ENCODE results near the gene E2F3.
"Not testable (repeated sequence)": the region's sequence is repeated elsewhere in the genome, so short reads cannot be mapped to it uniquely, and the experiment has no call there.

Gene E2F3

GRCh38 chr6:20511852-20512251 is 110.2 kb downstream of the E2F3 start:
- Mint-ChIP-seq H3K4me3 (no peak overlapping the region), H3K36me3 (ENCODE audit: low read depth) (no peaks in the 10 kb centered on the region), H3K4me1 (ENCODE audit: low read depth) (no peaks in the 10 kb centered on the region), H3K9me3 (no peaks in the 10 kb centered on the region), H3K27me3 (no peaks in the 10 kb centered on the region), H3K27ac (no peak overlapping the region)
- intact Hi-C loops (cut with micrococcal nuclease) = no loop called here

GRCh38 chr6:20525208-20525607 is 123.5 kb downstream of the E2F3 start:
- H3K4me3 Mint-ChIP-seq; H3K36me3 Mint-ChIP-seq (ENCODE audit: low read depth); H3K27me3 Mint-ChIP-seq; H3K4me1 Mint-ChIP-seq (ENCODE audit: low read depth); H3K9me3 Mint-ChIP-seq; H3K27ac Mint-ChIP-seq: not testable (repeated sequence)
- intact Hi-C loops (cut with micrococcal nuclease) = loop anchor here (5.0 kb wide), 1 partner anchor 433 kb away; no protein-coding TSS in a partner anchor

- H3K9me3 Mint-ChIP-seq; H3K36me3 Mint-ChIP-seq (ENCODE audit: low read depth); H3K27me3 Mint-ChIP-seq; H3K4me3 Mint-ChIP-seq: not testable (repeated sequence)
- Mint-ChIP-seq H3K4me1 (ENCODE audit: low read depth) (peaks cover 20% of the 10 kb centered on the region), H3K27ac (peak overlapping the region; percentile 37)
- intact Hi-C loops (cut with micrococcal nuclease) = loop anchor here (1.0 to 5.0 kb wide), 3 partner anchors 124 to 437 kb away; no protein-coding TSS in a partner anchor
Observed at GRCh38 chr6:20529086-20529448, 127.4 kb downstream of the E2F3 start.

- peaks cover 33% of the 10 kb centered on the region for H3K36me3 Mint-ChIP-seq (ENCODE audit: low read depth)
- intact Hi-C loops (cut with micrococcal nuclease) = loop anchor here (10.0 kb wide), 1 partner anchor 318 kb away; the partner anchor contains the start of gene MBOAT1
- no peak overlapping the region for H3K4me3 Mint-ChIP-seq
- peaks cover 40% of the 10 kb centered on the region for H3K4me1 Mint-ChIP-seq (ENCODE audit: low read depth)
- no peaks in the 10 kb centered on the region for H3K27me3 Mint-ChIP-seq
- peak overlapping the region; percentile 94 for H3K27ac Mint-ChIP-seq
- H3K9me3 Mint-ChIP-seq = no peaks in the 10 kb centered on the region
Observed at GRCh38 chr6:20532881-20533280, 131.2 kb downstream of the E2F3 start.

- H3K9me3 Mint-ChIP-seq = no peaks in the 10 kb centered on the region
- peak overlapping the region; percentile 94 for H3K27ac Mint-ChIP-seq
- peaks cover 36% of the 10 kb centered on the region for H3K4me1 Mint-ChIP-seq (ENCODE audit: low read depth)
Observed at GRCh38 chr6:20533746-20534294, 132.1 kb downstream of the E2F3 start.

GRCh38 chr6:20534295-20535262 is 132.9 kb downstream of the E2F3 start, which contains the start of gene CDKAL1:
CDKAL1 (plus strand) TSS chr6:20534457; CDS start chr6:20546351, 11,894 bp downstream.
- Mint-ChIP-seq H3K4me3 (peak within 1 kb of the TSS; percentile 92), H3K27ac (peak within 1 kb of the TSS; percentile 94), H3K27me3 (no peaks in the 10 kb centered on the region), H3K4me1 (ENCODE audit: low read depth) (peaks cover 36% of the 10 kb centered on the region), H3K9me3 (no peaks in the 10 kb centered on the region), H3K36me3 (ENCODE audit: low read depth) (peaks cover 38% of the 10 kb centered on the region)
- intact Hi-C loops (cut with micrococcal nuclease) = loop anchor here (2.0 to 10.0 kb wide), 2 partner anchors 132 to 320 kb away; partner anchors contain the start of gene MBOAT1

More at GRCh38 chr6:20533746-20534294, 132.1 kb downstream of the E2F3 start:
- peaks cover 37% of the 10 kb centered on the region for H3K36me3 Mint-ChIP-seq (ENCODE audit: low read depth)
- H3K4me3 Mint-ChIP-seq = peak overlapping the region; percentile 40
- intact Hi-C loops (cut with micrococcal nuclease) = loop anchor here (2.0 to 10.0 kb wide), 2 partner anchors 131 to 319 kb away; partner anchors contain the start of gene MBOAT1
- no peaks in the 10 kb centered on the region for H3K27me3 Mint-ChIP-seq

- Mint-ChIP-seq H3K36me3 (ENCODE audit: low read depth) (peaks cover 62% of the 10 kb centered on the region), H3K4me1 (ENCODE audit: low read depth) (peaks cover 40% of the 10 kb centered on the region), H3K27ac (no peak overlapping the region)
Observed at GRCh38 chr6:20538131-20538662, 136.5 kb downstream of the E2F3 start.

GRCh38 chr6:20538907-20539306 is 137.2 kb downstream of the E2F3 start:
- Mint-ChIP-seq H3K36me3 (ENCODE audit: low read depth) (peaks cover 62% of the 10 kb centered on the region), H3K4me3 (no peak overlapping the region)
- intact Hi-C loops (cut with micrococcal nuclease) = loop anchor here (10.0 kb wide), 1 partner anchor 324 kb away; the partner anchor contains the start of gene MBOAT1

More at GRCh38 chr6:20538131-20538662, 136.5 kb downstream of the E2F3 start:
- Mint-ChIP-seq H3K9me3 (no peaks in the 10 kb centered on the region), H3K27me3 (no peaks in the 10 kb centered on the region), H3K4me3 (no peak overlapping the region)
- intact Hi-C loops (cut with micrococcal nuclease) = loop anchor here (10.0 kb wide), 1 partner anchor 323 kb away; the partner anchor contains the start of gene MBOAT1

GRCh38 chr6:20539387-20539786 is 137.7 kb downstream of the E2F3 start:
- Mint-ChIP-seq H3K27me3 (no peaks in the 10 kb centered on the region), H3K4me3 (no peak overlapping the region), H3K4me1 (ENCODE audit: low read depth) (peaks cover 39% of the 10 kb centered on the region), H3K9me3 (no peaks in the 10 kb centered on the region), H3K27ac (no peak overlapping the region), H3K36me3 (ENCODE audit: low read depth) (peaks cover 59% of the 10 kb centered on the region)
- intact Hi-C loops (cut with micrococcal nuclease) = loop anchor here (10.0 kb wide), 1 partner anchor 325 kb away; the partner anchor contains the start of gene MBOAT1

More at GRCh38 chr6:20538907-20539306, 137.2 kb downstream of the E2F3 start:
- no peaks in the 10 kb centered on the region for H3K27me3 Mint-ChIP-seq
- peaks cover 39% of the 10 kb centered on the region for H3K4me1 Mint-ChIP-seq (ENCODE audit: low read depth)
- no peak overlapping the region for H3K27ac Mint-ChIP-seq
- no peaks in the 10 kb centered on the region for H3K9me3 Mint-ChIP-seq

GRCh38 chr6:20540683-20541082 is 139.0 kb downstream of the E2F3 start:
- Mint-ChIP-seq H3K36me3 (ENCODE audit: low read depth) (peaks cover 57% of the 10 kb centered on the region), H3K27ac (peak overlapping the region; percentile 2), H3K4me3 (no peak overlapping the region), H3K9me3 (no peaks in the 10 kb centered on the region), H3K4me1 (ENCODE audit: low read depth) (peaks cover 30% of the 10 kb centered on the region), H3K27me3 (no peaks in the 10 kb centered on the region)
- intact Hi-C loops (cut with micrococcal nuclease) = no loop called here

- Mint-ChIP-seq H3K36me3 (ENCODE audit: low read depth) (peaks cover 55% of the 10 kb centered on the region), H3K27ac (peak overlapping the region; percentile 2), H3K4me3 (no peak overlapping the region), H3K9me3 (no peaks in the 10 kb centered on the region), H3K27me3 (no peaks in the 10 kb centered on the region), H3K4me1 (ENCODE audit: low read depth) (peaks cover 28% of the 10 kb centered on the region)
- intact Hi-C loops (cut with micrococcal nuclease) = no loop called here
Observed at GRCh38 chr6:20541382-20541781, 139.7 kb downstream of the E2F3 start.

GRCh38 chr6:20542927-20543602 is 141.4 kb downstream of the E2F3 start:
- Mint-ChIP-seq H3K36me3 (ENCODE audit: low read depth) (peaks cover 49% of the 10 kb centered on the region), H3K27me3 (no peaks in the 10 kb centered on the region), H3K4me1 (ENCODE audit: low read depth) (peaks cover 21% of the 10 kb centered on the region), H3K9me3 (no peaks in the 10 kb centered on the region), H3K4me3 (no peak overlapping the region), H3K27ac (no peak overlapping the region)
- intact Hi-C loops (cut with micrococcal nuclease) = no loop called here
